GDM1 (cell line): ENCODE data around the gene CNTNAP1.
"Not testable (repeated sequence)": the region's sequence is repeated elsewhere in the genome, so short reads cannot be mapped to it uniquely, and the experiment has no call there.

Experiments
- DNase-seq: peaks from one replicate; lab custom pipeline; 2025; lab: John Stamatoyannopoulos, UW

CNTNAP1 gene

DNA sequence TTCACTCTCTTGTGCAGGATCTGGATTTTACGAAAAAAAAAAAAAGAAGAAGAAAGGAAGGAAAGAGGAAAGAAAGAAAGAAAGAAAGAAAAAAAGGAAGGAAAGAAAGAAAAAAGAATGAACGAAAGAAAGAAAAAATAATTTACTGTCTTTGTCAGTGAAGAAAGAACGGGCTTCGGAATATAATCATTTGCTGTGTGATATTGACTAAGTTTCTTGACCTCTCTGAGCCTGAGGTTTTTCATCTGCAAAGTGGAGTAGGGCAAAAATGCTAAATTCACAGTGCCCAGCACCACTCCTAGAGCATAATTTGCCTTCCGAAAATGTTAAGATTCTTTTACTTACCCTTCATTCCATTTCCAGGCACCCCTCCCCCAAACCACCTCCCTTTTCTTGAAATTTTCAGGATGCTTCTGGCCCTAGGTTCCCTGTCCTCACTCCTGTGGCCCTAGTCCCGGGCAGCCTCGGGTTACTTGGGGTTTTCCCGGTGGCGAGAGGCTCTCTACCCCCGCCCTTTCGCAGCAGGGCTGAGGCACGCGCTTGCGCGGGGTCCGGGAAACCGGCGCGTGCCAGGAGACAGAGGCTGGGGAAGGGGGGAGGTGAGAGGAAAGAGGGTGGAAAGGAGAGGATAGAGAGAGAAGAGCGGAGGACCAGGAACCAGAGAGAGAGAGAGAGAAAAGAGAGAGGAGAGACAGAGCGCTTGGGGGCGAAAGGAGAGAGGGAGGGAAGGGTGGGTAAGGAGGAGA, at the start of gene CNTNAP1:
Gene CNTNAP1, plus strand, starts transcription at position 556 of the 746 bp plus-strand sequence. CDS start 299 bp downstream, outside the sequence.
- DNase-seq = no peak

DNA sequence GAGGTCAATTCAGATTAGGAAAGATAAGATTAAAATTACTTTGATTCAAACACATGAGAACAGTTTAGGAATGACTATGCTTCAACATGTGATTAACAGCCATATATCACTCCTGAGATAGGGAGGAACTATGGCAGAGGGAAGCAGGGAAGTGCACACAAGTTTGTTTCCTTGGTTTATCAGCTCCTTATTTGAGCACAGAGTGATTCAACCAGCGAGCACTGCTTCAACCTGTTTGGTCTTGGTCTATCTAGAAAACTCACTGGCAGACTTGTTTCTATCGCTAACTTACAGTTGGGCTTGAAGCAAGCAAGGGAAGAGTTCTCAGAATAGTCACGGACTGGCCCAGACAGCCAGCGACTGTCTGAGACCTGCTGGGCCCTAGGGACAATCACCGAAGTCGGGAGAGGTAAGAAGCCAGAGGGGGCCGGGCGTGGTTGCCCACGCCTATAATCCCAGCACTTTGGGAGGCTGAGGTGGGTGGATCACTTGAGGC, 49.3 kb upstream of the CNTNAP1 start:
- no peak for DNase-seq

DNA sequence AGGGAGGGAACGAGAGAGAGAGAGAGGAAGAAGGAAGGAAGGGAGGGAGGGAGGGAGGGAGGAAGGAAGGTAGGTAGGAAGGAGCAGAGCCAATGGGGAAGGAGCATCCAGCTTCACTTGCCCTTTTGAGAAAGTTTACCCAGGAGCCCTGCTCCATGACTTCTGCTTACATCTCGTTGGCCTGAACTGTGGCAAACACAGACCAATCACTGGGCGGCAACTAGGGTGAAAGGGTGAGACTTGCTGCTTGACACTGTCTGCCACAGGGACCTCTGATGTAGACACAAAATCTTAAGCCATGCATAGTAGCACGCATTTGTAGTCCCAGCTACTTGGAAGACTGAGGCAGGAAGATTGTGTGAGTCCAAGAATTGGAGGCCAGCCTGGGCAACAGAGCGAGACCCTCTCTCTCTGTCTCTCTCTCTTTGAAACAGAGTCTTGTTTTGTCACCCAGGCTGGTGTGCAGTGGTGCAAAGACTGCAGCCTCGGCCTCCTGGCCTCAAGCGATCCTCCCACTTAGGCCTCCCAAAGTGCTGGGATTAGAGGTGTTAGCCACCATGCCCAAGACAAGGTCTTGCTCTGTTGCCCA, 42.7 kb upstream of the CNTNAP1 start:
- no peak for DNase-seq

- no peak for DNase-seq
Observed at GRCh38 chr17:42640121-42640520, 42.2 kb upstream of the CNTNAP1 start.

DNA sequence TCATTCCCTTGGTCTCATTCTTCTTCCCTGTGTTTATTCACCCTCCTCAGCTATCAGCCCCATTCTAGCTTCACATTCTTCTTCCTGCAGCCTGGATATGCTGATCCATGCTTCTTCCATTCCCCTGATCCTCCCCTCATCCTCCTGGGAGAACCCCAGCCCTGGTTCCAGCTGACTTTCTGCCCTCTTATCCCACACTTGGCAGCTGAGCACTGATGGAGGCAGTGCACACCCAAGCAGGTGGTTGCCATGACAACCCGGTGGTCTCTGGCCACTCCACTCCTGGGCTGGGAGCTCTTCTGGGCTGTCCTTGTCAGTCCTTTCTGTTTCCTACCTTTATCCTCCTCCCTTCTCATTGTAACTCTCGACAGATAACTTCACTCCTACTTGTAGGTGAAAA, 40.0 kb upstream of the CNTNAP1 start:
- DNase-seq = no peak

DNA sequence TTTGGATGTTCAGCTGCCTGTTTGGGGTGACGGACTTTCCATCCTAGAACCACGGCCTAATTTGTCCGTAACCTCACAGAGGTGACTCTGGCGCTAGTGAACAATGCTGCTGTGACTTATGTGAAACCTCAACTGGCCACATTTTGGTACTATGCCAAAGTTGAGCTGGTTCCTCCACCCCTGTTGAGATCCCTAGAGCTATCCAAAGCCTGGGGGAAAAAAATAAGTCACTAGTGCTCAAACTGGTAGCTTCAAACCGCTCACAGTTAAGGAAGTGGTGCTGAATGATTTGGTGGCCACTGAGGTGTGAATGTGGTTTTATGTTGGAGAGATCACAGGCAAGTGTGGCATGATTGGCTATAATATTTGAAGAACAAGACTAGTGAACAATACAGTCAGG, 34.6 kb upstream of the CNTNAP1 start:
- no peak for DNase-seq

- DNase-seq = no peak
Observed at GRCh38 chr17:42651392-42651791, 30.9 kb upstream of the CNTNAP1 start.

DNA sequence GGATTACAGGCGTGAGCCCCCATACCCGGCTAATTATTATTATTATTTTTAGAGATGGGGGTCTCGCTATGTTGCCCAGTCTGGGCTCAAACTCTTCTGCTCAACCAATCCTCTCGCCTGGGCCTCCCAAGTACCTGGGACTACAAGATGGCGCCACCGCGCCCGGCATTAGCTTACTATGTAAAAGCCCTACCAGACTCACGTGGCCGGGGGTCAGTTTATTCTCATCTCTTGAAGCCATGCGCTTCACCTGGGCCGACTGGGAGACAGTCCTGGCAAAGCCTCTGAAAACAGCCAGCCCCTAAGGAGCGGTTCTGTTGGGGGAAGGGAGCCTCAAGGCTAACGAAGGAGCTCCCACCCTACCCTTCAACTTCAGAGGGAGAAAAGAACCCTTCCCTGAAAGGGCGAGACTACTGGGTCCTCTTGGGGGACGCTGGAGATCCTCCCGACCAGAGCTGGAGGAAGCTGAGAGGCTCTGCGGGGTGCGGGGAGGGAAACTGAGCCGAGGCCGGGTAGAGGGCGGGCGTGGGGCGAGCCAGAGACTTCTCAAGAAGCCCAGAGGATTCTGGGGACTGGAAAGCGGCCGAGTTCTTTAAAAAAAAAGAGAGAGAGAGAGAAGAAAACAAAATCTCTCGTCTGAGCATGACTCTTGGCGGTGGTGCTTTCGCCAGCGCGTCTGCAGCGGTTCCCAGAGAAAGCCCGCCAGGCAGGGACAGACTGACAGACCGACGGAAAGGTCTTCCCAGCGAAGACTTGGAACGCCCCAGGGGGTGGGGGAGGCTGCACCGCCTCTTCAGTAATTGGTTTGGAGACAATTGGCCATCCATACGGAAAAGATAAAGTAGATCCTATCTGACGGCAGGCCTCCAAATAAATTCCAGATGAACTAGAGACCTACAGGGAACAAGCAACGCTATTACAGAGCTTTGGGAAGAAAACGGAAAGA, 28.9 kb upstream of the CNTNAP1 start:
- DNase-seq = no peak

GRCh38 chr17:42655528-42655927, 26.8 kb upstream of the CNTNAP1 start:
- DNase-seq = no peak

DNA sequence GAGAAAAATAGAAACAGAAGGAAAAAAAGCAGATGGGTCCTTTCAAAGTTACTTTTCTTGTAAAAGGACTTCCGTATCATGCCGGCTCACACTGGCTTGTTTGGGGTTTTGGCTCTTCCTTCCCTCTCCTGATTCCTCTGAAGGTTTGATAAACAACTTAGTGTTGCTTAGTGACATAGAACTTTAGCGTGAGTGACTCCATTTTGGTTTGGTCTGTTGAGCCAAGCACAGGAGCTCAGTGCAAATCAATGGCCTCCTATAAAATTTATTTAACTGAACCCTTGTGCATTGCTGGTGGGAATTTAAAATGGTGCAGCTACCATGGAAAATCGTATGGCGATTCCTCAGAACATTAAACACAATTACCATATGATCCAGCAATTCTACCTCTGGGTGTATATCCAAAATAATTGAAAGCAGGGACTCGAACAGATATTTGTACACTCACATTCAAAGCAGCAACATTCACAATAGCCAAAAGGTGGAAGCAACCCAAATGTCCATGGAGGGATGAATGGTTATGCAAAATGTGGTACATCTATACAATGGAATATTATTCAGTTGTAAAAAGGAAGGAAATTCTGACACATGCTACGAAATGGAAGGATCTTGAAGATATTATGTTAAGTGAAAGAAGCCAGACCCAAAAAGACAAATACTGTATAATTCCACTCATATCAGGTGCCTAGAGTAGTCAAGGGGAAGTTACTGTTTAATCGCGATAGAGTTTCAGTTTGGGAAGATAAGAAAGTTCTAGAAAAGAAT, 24.3 kb upstream of the CNTNAP1 start:
- no peak for DNase-seq

DNA sequence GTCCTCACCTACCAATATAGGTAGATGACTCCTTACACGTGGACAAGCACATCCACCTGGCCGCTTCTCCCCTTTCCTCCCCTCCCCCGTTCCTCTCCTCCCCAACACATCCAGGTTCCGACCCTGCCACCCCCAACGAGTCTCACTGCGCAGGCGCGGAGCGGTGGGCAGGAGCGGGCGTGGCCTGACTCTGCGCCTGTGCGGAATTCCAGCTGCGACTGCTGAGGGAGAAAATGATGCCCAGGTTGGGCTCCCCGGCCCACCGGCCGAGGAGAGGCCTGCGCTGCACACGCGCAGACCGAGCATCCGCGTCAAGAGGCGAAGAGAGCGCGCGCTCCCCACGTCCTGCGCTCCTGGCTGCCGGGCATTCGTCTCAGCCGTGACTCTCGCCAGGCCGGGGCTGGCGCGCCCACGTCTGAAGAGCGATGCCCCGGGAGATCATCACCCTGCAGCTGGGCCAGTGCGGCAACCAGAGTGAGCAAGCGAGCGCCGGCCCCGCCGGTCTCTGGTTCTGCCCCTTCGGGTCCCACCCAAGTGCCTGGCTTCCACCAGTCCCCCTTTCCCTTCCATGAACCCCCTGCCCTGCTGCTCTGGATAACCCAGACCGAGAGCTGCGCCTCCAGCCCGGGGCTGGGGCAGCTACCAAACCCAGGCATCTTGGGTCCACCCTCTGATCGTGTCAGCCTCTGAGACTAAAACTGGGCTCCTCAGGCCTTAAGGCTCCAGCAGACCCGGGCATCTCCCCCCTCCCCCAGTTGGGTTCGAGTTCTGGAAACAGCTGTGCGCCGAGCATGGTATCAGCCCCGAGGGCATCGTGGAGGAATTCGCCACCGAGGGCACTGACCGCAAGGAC, 23.0 kb upstream of the CNTNAP1 start, which contains the start of gene TUBG2:
Gene TUBG2, plus strand, starts transcription at position 206 of the 853 bp plus-strand sequence. Its CDS starts 220 bp downstream, at position 426.
- peak; percentile 56 for DNase-seq

DNA sequence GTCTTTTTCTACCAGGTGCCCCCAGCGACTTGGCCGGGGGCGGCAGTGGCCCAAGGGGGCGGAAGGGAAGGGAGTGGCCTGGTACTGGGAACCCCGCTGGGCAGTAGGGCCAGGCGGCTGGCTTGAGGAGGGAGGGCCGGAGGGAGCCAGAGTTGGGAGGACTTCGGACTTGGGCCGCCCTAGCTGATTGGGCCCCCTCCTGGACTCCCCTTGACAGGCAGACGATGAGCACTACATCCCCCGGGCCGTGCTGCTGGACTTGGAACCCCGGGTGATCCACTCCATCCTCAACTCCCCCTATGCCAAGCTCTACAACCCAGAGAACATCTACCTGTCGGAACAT, 22.4 kb upstream of the CNTNAP1 start:
- not testable (repeated sequence) for DNase-seq

GRCh38 chr17:42660692-42661345, 21.5 kb upstream of the CNTNAP1 start:
- DNase-seq = no peak

- DNase-seq = no peak
Observed at GRCh38 chr17:42665581-42666001, 16.7 kb upstream of the CNTNAP1 start.

DNA sequence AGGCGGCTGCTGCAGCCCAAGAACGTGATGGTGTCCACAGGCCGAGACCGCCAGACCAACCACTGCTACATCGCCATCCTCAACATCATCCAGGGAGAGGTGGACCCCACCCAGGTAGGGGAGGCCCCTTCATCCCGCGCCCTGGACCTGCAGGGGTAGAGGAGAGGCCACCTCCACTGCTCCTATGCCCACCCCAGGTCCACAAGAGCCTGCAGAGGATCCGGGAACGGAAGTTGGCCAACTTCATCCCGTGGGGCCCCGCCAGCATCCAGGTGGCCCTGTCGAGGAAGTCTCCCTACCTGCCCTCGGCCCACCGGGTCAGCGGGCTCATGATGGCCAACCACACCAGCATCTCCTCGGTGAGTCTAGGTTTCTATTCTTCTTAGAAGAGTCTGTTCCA, 16.2 kb upstream of the CNTNAP1 start:
- not testable (repeated sequence) for DNase-seq

DNA sequence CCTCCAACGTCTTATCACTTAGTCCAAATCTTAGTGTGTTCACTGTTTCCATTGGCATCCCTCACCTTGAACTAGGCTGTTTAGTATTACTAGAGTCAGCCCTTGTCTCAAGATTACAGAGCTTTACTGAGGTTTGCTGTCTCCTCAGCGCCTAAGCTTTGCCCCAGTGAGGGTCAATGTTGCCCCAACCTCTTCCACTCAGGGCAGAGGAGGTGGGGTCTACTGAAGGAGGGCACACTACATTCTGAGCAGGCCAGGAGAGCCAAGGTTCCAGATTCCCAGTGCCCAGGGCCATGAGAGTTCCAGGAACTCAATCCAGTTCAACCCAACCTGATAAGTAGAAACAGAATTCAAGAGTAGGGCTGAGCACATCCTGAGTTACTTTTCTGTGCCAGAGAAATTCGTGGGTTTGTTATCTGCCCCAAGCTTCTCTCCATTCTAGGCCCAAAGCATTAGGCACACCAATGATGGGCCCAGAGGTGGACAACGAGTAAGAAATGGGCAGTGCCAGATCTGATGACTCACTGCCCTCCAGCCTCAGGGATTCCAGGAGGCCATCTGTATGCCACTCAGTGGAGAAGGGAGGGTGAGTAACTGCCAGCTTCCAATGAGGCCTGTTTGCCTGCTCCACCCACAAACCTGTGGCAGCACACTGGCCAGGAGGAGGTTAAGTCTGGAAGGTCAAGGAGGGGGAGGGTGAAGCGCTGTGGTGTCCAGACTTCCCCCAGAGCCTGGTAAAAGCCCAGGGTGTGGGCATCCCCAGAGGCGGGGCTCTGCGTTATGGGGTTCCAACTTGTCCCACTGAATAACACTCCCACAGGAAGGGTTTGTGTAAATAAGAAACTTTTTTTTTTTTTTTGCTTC, 15.0 kb upstream of the CNTNAP1 start:
- DNase-seq = no peak

DNA sequence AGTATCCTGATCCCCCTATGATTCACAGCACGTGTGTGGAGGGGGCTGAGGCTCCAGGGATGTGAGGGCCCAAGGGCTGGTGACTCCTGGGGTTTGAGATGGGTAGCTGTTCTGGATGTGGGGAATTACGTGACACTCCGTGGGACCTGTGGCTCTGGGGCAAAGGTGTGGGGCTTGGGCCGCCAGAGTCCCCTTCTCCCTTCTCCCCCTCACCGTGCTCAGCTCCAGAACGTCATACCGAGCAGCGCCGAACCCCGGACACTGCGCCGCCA, 12.7 kb upstream of the CNTNAP1 start:
- no peak for DNase-seq

DNA sequence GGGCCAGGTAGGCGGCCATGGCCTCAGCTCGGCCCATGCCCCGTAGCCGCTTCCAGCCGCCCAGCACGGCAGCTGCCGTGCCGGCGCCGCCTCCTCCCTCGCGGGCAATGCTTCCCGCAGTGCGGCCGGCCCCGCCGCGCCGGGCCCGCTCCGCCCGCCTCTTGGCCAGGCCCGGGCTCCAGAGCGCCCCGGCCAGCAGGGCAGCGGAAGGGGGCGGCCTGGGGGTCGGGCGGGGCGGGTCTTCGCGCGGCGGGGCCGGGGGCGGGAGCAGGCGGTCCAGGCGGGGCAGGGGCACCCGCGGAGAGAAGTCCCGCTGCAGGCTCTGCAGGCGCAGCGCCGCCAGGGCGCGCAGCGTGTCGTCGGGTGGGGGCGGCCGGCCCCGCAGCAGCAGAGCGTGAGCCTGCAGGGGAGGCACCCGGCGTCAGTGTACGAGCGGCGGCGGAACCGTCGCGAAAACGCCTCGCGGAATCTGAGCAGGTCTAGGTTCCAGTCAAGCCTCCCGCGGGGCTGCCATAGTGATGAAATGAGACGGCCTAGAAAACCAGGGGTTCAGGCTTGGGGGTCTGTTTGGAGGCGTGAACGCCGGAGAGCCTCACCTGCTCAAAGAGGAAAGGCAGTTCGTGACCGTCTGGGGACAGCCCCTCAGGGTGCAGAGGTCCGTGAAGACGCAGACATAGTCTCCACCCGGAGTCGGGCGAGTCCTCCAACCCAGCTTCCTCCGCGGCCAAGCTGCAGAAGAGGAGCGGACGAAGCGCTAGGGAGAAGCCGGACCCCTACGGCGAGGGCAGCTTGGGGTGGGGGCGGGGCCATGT, 12.1 kb upstream of the CNTNAP1 start:
- no peak for DNase-seq
